Panc1 (cell line): ENCODE data around the gene ARHGEF17. TPM values are rescaled to one million over a fixed set of nuclear protein-coding genes. Genes with fewer than 3 reads are reported as not detected.

ENCODE experiments used
- ATAC-seq: fragments of 200-7000 bp; cut with Tn5 transposase; 2 replicates; pipeline ENCODE4 v1.9.1; 2020; ENCODE audit warnings: mild to moderate bottlenecking, moderate library complexity
- BruUV-seq: library from RNA; stranded (reverse); fragments of 400-500 nt; replicated peaks from 2 replicates; lab custom pipeline; 2021; lab: Mats Ljungman, UMichigan
- CTCF ChIA-PET: fragments of 300-600 bp; sonication (Branson Sonifier 250); formaldehyde crosslinking; loops from one replicate; lab custom pipeline; 2022; ENCODE audit warnings: antibody characterized with exemption; lab: Charles Lee
- POLR2A ChIA-PET: fragments of 300-600 bp; sonication (Branson Sonifier 250); formaldehyde crosslinking; loops from one replicate; lab custom pipeline; 2022; ENCODE audit warnings: antibody characterized with exemption; lab: Charles Lee
- DNase-seq: peaks from one replicate; pipeline ENCODE4 v3.0.0-alpha.2; 2010; ENCODE audit warnings: low read depth, low spot score
- H3K27ac ChIP-seq: 2 replicates; pipeline ENCODE4 v1.5.1; 2011; ENCODE audit warnings: mild to moderate bottlenecking, low read length, inconsistent platforms
- H3K27me3 ChIP-seq: fragments of 200-500 bp; sonication (Bioruptor generic); 2 replicates; pipeline ENCODE4 v1.6.0; 2014; ENCODE audit warnings: low read length, inconsistent platforms; ENCODE audit not compliant: control insufficient read depth, insufficient read depth
- H3K36me3 ChIP-seq: fragments of 200-500 bp; sonication (Bioruptor generic); 2 replicates; pipeline ENCODE4 v1.5.1; 2014; ENCODE audit warnings: inconsistent platforms, mild to moderate bottlenecking, low read length, moderate library complexity; ENCODE audit not compliant: control insufficient read depth, insufficient read depth
- H3K4me1 ChIP-seq: 2 replicates; pipeline ENCODE4 v1.5.1; 2011; ENCODE audit warnings: inconsistent platforms, mild to moderate bottlenecking, low read length, moderate library complexity; ENCODE audit not compliant: control insufficient read depth, insufficient read depth
- H3K4me3 ChIP-seq, 2 experiments: 2 replicates each; pipeline ENCODE4 v1.5.1; 2011 to 2012; ENCODE audit warnings: low read depth in 2 of 2, low read length in 2 of 2, mild to moderate bottlenecking in 2 of 2, inconsistent platforms in 1 of 2, moderate library complexity in 1 of 2
- H3K9me3 ChIP-seq: fragments of 200-500 bp; sonication (Bioruptor generic); 2 replicates; pipeline ENCODE4 v1.5.1; 2014; ENCODE audit warnings: low read depth, mild to moderate bottlenecking, inconsistent platforms, low read length, moderate library complexity; ENCODE audit not compliant: control insufficient read depth, insufficient read depth
- POLR2AphosphoS5 ChIP-seq: IDR thresholded peaks from 2 replicates; pipeline ENCODE4 v1.6.1; 2012; ENCODE audit warnings: mild to moderate bottlenecking, low read depth, low read length, moderate library complexity
- REST ChIP-seq, 2 experiments: IDR thresholded peaks; 2 replicates each; pipeline ENCODE4 v1.6.1; 2011 to 2012; ENCODE audit warnings: low read depth in 2 of 2, control low read depth in 1 of 2, low read length in 1 of 2, mild to moderate bottlenecking in 1 of 2, moderate library complexity in 1 of 2; ENCODE audit not compliant: insufficient read depth in 1 of 2
- SIN3A ChIP-seq: IDR thresholded peaks from 2 replicates; pipeline ENCODE4 v1.6.1; 2012; ENCODE audit warnings: low read depth, mild to moderate bottlenecking, low read length, moderate library complexity, borderline replicate concordance; ENCODE audit not compliant: insufficient read depth
- TCF7L2 ChIP-seq: IDR thresholded peaks from 2 replicates; pipeline ENCODE4 v1.6.1; 2011; ENCODE audit warnings: mild to moderate bottlenecking, low read depth, low read length, inconsistent platforms
- in situ Hi-C: cut with HindIII; loops from 2 replicates; pipeline ENCODE4 v1.10.0; 2016; ENCODE audit warnings: low sequenced_read_pairs, low pct_unique_long_range_greater_than_20kb
- intact Hi-C: fragments of 100-400 bp; cut with micrococcal nuclease; formaldehyde crosslinking; loops from one replicate; pipeline ENCODE4 v1.10.0; 2022; ENCODE audit not compliant: unreplicated experiment
- total RNA-seq: library from RNA; stranded (reverse); gene quantifications from one replicate; pipeline ENCODE4 v1.2.1, GENCODE V29; 2021; ENCODE audit not compliant: unreplicated experiment
- TF ChIP-seq, protein P1 (sequence below): fragments of 450-650 bp; IDR thresholded peaks from 2 replicates; pipeline ENCODE4 v1.5.1; 2017; ENCODE audit warnings: mild to moderate bottlenecking

ARHGEF17 gene
- total RNA-seq, 1 experiment from 2014 or later: 43.2 TPM

DNA sequence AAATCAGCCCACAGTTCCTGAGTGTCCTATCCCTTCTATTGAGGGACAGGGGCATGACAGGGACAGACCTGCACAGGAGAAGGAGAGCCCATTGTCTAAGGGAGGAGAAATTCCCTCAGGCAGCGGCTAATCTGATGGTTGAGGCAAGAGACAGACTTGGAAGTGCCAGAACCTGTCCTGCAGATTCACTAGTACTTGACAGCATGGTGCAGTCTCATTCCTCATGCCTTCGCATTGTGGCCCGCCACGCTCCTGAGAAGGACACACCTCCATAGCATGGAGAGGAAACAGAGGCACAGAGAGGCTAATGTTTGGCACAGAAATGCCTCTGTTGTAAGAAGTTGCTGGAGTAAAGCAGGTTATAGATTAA is 32.7 kb upstream of the ARHGEF17 start:
- BruUV-seq: no TSS peak
- TF ChIP-seq REST (IDR thresholded peaks at IDR 0.05; ENCODE audit: insufficient read depth in 1 of 2, low read depth in 2 of 2, low read length in 1 of 2) (no peak), SIN3A (no peak), TCF7L2 (no peak), POLR2AphosphoS5 (no peak)
- TF ChIP-seq, protein P1, sequence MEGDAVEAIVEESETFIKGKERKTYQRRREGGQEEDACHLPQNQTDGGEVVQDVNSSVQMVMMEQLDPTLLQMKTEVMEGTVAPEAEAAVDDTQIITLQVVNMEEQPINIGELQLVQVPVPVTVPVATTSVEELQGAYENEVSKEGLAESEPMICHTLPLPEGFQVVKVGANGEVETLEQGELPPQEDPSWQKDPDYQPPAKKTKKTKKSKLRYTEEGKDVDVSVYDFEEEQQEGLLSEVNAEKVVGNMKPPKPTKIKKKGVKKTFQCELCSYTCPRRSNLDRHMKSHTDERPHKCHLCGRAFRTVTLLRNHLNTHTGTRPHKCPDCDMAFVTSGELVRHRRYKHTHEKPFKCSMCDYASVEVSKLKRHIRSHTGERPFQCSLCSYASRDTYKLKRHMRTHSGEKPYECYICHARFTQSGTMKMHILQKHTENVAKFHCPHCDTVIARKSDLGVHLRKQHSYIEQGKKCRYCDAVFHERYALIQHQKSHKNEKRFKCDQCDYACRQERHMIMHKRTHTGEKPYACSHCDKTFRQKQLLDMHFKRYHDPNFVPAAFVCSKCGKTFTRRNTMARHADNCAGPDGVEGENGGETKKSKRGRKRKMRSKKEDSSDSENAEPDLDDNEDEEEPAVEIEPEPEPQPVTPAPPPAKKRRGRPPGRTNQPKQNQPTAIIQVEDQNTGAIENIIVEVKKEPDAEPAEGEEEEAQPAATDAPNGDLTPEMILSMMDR: no peak

GRCh38 chr11:73277467-73277866 is 30.6 kb upstream of the ARHGEF17 start:
- Histone ChIP-seq H3K4me3 (no peak overlapping the region), H3K36me3 (no peaks in the 10 kb centered on the region), H3K9me3 (no peaks in the 10 kb centered on the region), H3K27ac (no peak overlapping the region), H3K4me1 (peaks cover 1% of the 10 kb centered on the region), H3K27me3 (no peaks in the 10 kb centered on the region)
- BruUV-seq: no TSS peak
- ATAC-seq (no peak), DNase-seq (no peak)
- TF ChIP-seq SIN3A: no peak
- TF ChIP-seq REST (IDR thresholded peaks at IDR 0.05; ENCODE audit: insufficient read depth in 1 of 2, low read depth in 2 of 2, low read length in 1 of 2): no peak
- TF ChIP-seq POLR2AphosphoS5: no peak
- ChIA-PET CTCF (no interaction called here), POLR2A (no interaction called here)
- in situ Hi-C loops: no loop called here
- intact Hi-C loops: no loop called here

More for the DNA sequence above, 32.7 kb upstream of the ARHGEF17 start:
- Histone ChIP-seq H3K27ac (no peak overlapping the region), H3K36me3 (no peaks in the 10 kb centered on the region), H3K4me3 (no peak overlapping the region), H3K4me1 (peaks cover 15% of the 10 kb centered on the region), H3K27me3 (no peaks in the 10 kb centered on the region), H3K9me3 (no peaks in the 10 kb centered on the region)
- ChIA-PET POLR2A (no interaction called here), CTCF (no interaction called here)
- no peak for DNase-seq
- ATAC-seq: no peak
- in situ Hi-C loops: no loop called here
- intact Hi-C loops: no loop called here
